ENCODE data around the gene EHMT1. TPM values are rescaled to one million over a fixed set of nuclear protein-coding genes. Genes with fewer than 3 reads are reported as not detected.

The EHMT1 gene
- total RNA-seq, 4 donors from 2014 or later: 77.2 to 300 (median 161) TPM

DNA sequence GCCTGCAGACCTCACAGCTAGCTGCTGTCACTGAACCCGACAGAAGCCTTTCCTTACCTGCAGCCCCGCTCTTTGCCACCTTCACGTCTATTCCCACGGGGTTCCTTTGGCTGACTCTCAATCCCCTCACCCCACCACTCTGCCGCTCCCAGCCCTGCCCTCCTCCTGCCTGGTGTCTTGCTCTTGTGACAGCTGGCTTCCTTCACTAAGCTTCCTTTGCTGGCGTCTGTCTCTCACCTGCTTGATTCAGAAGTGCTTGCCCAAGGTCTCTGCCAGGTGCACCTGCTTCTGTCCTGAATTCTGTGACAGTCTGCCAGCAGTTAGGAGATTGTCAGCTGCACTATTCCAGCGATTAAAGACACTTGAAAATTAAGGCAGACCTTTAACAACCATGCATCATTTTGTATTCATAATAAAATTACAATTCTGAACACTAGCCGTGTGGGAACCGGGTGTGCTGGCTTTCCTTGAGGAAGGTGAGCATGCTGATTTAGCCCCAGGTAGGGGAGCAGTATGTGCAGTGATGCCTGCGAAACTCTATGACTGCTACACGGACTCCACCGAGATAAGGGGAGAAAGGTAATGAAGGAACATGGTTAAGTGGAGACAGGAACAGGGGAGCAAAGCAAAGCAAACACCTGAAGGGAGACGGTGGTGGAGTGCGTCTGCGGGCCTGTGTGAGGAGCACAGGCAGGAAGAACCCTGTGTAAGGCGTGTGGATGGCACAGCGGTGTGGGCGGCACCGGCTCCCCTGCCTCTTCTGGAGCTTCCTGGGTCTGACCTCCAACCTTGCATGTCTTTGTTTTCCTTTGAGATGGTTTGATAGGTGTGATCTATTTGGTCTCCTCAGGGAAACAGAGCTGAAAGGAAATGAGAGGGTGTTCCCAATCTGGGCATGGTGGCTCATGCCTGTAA, 178.7 kb downstream of the EHMT1 start:
- Histone ChIP-seq H3K4me3 (no peak overlapping the region), H3K27me3 (no peaks in the 10 kb centered on the region), H3K9me3 (no peaks in the 10 kb centered on the region), H3K4me1 (no peaks in the 10 kb centered on the region), H3K27ac (no peak overlapping the region), H3K36me3 (peaks cover 0 to 69% (median 0%) of the 10 kb centered on the region in 3 donors)
- DNase-seq: no peak
- TF ChIP-seq CTCF (IDR thresholded peaks at IDR 0.05) (no peak), POLR2A (IDR thresholded peaks at IDR 0.05) (no peak)

GRCh38 chr9:137798142-137798541, 179.3 kb downstream of the EHMT1 start:
- H3K4me3 ChIP-seq: no peak overlapping the region
- TF ChIP-seq CTCF (IDR thresholded peaks at IDR 0.05) (no peak), POLR2A (IDR thresholded peaks at IDR 0.05) (no peak)
- H3K9me3 ChIP-seq: no peaks in the 10 kb centered on the region
- H3K4me1 ChIP-seq: no peaks in the 10 kb centered on the region
- no peak for DNase-seq
- H3K36me3 ChIP-seq: peaks cover 0 to 69% (median 0%) of the 10 kb centered on the region in 3 donors
- H3K27ac ChIP-seq: no peak overlapping the region
- no peaks in the 10 kb centered on the region for H3K27me3 ChIP-seq

- no peak overlapping the region for H3K27ac ChIP-seq
- H3K36me3 ChIP-seq: peaks cover 0 to 62% (median 0%) of the 10 kb centered on the region in 3 donors
- no peaks in the 10 kb centered on the region for H3K4me1 ChIP-seq
- no peak for DNase-seq
- H3K4me3 ChIP-seq: no peak overlapping the region
- no peaks in the 10 kb centered on the region for H3K9me3 ChIP-seq
- no peaks in the 10 kb centered on the region for H3K27me3 ChIP-seq
- TF ChIP-seq CTCF (IDR thresholded peaks at IDR 0.05) (no peak), POLR2A (IDR thresholded peaks at IDR 0.05) (no peak)
These were observed 180.3 kb downstream of the EHMT1 start for GRCh38 chr9:137798901-137799629.

- Histone ChIP-seq H3K9me3 (no peaks in the 10 kb centered on the region), H3K27ac (no peak overlapping the region), H3K4me1 (no peaks in the 10 kb centered on the region), H3K36me3 (peaks cover 0 to 66% (median 0%) of the 10 kb centered on the region in 3 donors), H3K27me3 (no peaks in the 10 kb centered on the region), H3K4me3 (no peak overlapping the region)
- TF ChIP-seq POLR2A (IDR thresholded peaks at IDR 0.05): no peak
- DNase-seq: no peak
These were observed 180.8 kb downstream of the EHMT1 start for GRCh38 chr9:137799630-137799983.

DNA sequence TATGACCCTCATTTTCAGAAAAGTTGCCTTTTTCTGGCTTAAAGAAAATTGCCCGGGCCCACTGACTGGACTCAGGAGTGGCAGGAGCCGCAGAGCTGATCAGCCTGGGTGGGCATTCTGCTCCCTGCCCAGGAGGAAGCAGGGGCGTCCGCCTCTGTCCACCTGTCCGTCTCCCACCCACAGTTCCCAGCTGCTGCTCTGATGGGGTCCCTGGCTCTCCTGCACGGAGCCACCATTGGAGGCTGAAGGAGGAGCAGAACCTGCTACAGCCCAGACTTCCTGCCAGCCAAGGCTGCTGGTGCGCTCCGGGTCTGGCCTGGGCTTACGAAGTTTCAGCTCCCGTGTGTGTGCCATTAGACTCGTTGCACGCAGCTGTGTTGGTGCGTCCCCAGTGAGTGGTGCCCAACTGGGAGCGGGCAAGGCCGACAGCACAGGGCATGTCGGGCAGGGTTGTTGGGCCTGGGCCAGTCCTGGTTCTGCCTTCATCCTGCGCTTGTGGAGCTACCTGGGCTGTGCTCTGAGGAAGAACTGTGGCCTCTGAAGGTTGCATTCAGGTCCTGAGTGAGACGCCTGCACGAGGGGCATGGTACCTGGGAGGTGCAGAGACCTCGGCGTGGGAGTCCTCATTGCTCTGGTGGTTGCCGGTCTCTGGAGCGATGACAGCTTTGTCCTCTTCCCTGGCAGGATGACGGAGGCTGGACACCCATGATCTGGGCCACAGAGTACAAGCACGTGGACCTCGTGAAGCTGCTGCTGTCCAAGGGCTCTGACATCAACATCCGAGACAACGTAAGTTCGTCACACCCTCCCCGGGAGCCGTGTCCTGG, 181.6 kb downstream of the EHMT1 start:
- DNase-seq: no peak
- Histone ChIP-seq H3K4me1 (no peaks in the 10 kb centered on the region), H3K9me3 (no peaks in the 10 kb centered on the region), H3K27me3 (no peaks in the 10 kb centered on the region), H3K4me3 (no peak overlapping the region), H3K27ac (no peak overlapping the region), H3K36me3 (peaks cover 0 to 65% (median 0%) of the 10 kb centered on the region in 3 donors)
- TF ChIP-seq POLR2A (IDR thresholded peaks at IDR 0.05) (no peak), CTCF (IDR thresholded peaks at IDR 0.05) (no peak)

Data from Peyer's patch (tissue), 4 donors.